CD4-positive, alpha-beta T cell treated with Interleukin-4 for 1 hour (primary cell): ENCODE results near the gene SERHL2.
A peak's percentile ranks its signal among the peaks of the same experiment; 100 is the strongest.
"Not testable (repeated sequence)": the region's sequence is repeated elsewhere in the genome, so short reads cannot be mapped to it uniquely, and the experiment has no call there.

Source experiments
- DNase-seq, 2 donors: peaks; one replicate each; pipeline ENCODE4 v3.0.0-alpha.2; 2020 to 2022

The SERHL2 gene

GRCh38 chr22:42536166-42536565 is 17.6 kb upstream of the SERHL2 start:
- DNase-seq: no peak

- DNase-seq: not testable (repeated sequence)
Observed at GRCh38 chr22:42536634-42537033, 17.1 kb upstream of the SERHL2 start.

- peak in 1 of 2 donors; percentile 28 for DNase-seq
Observed at GRCh38 chr22:42537199-42537831, 16.4 kb upstream of the SERHL2 start.

- peak in 1 of 2 donors; percentile 38 for DNase-seq
Observed at GRCh38 chr22:42539236-42539771, 14.5 kb upstream of the SERHL2 start.

- DNase-seq: no peak
Observed at GRCh38 chr22:42544686-42545085, 9.1 kb upstream of the SERHL2 start.

- no peak for DNase-seq
Observed at GRCh38 chr22:42547562-42547961, 6.2 kb upstream of the SERHL2 start.

GRCh38 chr22:42548126-42548525 is 5.6 kb upstream of the SERHL2 start:
- not testable (repeated sequence) for DNase-seq

- no peak for DNase-seq
Observed at GRCh38 chr22:42548597-42549330, 5.0 kb upstream of the SERHL2 start.

GRCh38 chr22:42549331-42550060 is 4.3 kb upstream of the SERHL2 start:
- DNase-seq: no peak

- DNase-seq: not testable (repeated sequence)
Observed at GRCh38 chr22:42552294-42552647, 1.5 kb upstream of the SERHL2 start.

GRCh38 chr22:42560381-42560780 is 6.6 kb downstream of the SERHL2 start:
- no peak for DNase-seq

GRCh38 chr22:42560781-42561180 is 7.0 kb downstream of the SERHL2 start:
- peak in 1 of 2 donors; percentile 10 for DNase-seq

GRCh38 chr22:42561856-42562255 is 8.1 kb downstream of the SERHL2 start:
- no peak for DNase-seq

- DNase-seq: peak in 1 of 2 donors; percentile 23
Observed at GRCh38 chr22:42562279-42562678, 8.5 kb downstream of the SERHL2 start.

- no peak for DNase-seq
Observed at GRCh38 chr22:42562684-42563083, 8.9 kb downstream of the SERHL2 start.

- DNase-seq: not testable (repeated sequence)
Observed at GRCh38 chr22:42563943-42564342, 10.2 kb downstream of the SERHL2 start.

GRCh38 chr22:42564699-42565098 is 10.9 kb downstream of the SERHL2 start:
- DNase-seq: no peak

GRCh38 chr22:42565956-42566355 is 12.2 kb downstream of the SERHL2 start:
- DNase-seq: no peak

GRCh38 chr22:42567950-42568349 is 14.2 kb downstream of the SERHL2 start:
- not testable (repeated sequence) for DNase-seq

- DNase-seq: not testable (repeated sequence)
Observed at GRCh38 chr22:42570580-42570979, 16.8 kb downstream of the SERHL2 start.

GRCh38 chr22:42571068-42571467 is 17.3 kb downstream of the SERHL2 start:
- not testable (repeated sequence) for DNase-seq

- not testable (repeated sequence) for DNase-seq
Observed at GRCh38 chr22:42574046-42574445, 20.3 kb downstream of the SERHL2 start.

GRCh38 chr22:42574468-42574867 is 20.7 kb downstream of the SERHL2 start:
- DNase-seq: not testable (repeated sequence)
